ENCODE results near the gene ENTREP1. TPM values are rescaled to one million over a fixed set of nuclear protein-coding genes. Genes with fewer than 3 reads are reported as not detected.

Gene ENTREP1
- total RNA-seq, 1 donor from 2014 or later, result 2.6 TPM

GRCh38 chr9:69412741-69413150 is 87.7 kb downstream of the ENTREP1 start:
- DNase-seq (ENCODE audit: low spot score in 2 of 2, unreplicated experiment in 2 of 2), result peak in 1 of 2 experiments; percentile 62
- Mint-ChIP-seq H3K36me3 (no peaks in the 10 kb centered on the region), H3K27ac (no peak overlapping the region), H3K4me1 (no peaks in the 10 kb centered on the region), H3K4me3 (no peak overlapping the region), H3K9me3 (no peaks in the 10 kb centered on the region), H3K27me3 (ENCODE audit: low read depth) (peaks cover 6% of the 10 kb centered on the region)
- peak; percentile 39 for TF ChIP-seq CTCF (IDR thresholded peaks at IDR 0.05; ENCODE audit: unreplicated experiment)

GRCh38 chr9:69420611-69421270 is 95.7 kb downstream of the ENTREP1 start:
- Mint-ChIP-seq H3K36me3 (no peaks in the 10 kb centered on the region), H3K4me1 (no peaks in the 10 kb centered on the region), H3K27ac (no peak overlapping the region), H3K9me3 (no peaks in the 10 kb centered on the region), H3K27me3 (ENCODE audit: low read depth) (peaks cover 28% of the 10 kb centered on the region), H3K4me3 (no peak overlapping the region)
- no peak for TF ChIP-seq CTCF (IDR thresholded peaks at IDR 0.05; ENCODE audit: unreplicated experiment)
- no peak for DNase-seq (ENCODE audit: low spot score in 2 of 2, unreplicated experiment in 2 of 2)

- Mint-ChIP-seq H3K36me3 (no peaks in the 10 kb centered on the region), H3K9me3 (no peaks in the 10 kb centered on the region), H3K4me3 (no peak overlapping the region), H3K27ac (no peak overlapping the region), H3K4me1 (no peaks in the 10 kb centered on the region), H3K27me3 (ENCODE audit: low read depth) (peaks cover 30% of the 10 kb centered on the region)
- TF ChIP-seq CTCF (IDR thresholded peaks at IDR 0.05; ENCODE audit: unreplicated experiment), result peak; percentile 88
- DNase-seq (ENCODE audit: low spot score in 2 of 2, unreplicated experiment in 2 of 2), result peak in 1 of 2 experiments; percentile 47
These were observed 97.1 kb downstream of the ENTREP1 start for GRCh38 chr9:69421908-69422801.

- Mint-ChIP-seq H3K9me3 (no peaks in the 10 kb centered on the region), H3K36me3 (peaks cover 4% of the 10 kb centered on the region), H3K4me3 (no peak overlapping the region), H3K4me1 (peaks cover 4% of the 10 kb centered on the region), H3K27me3 (ENCODE audit: low read depth) (peaks cover 27% of the 10 kb centered on the region), H3K27ac (peak overlapping the region; percentile 47)
- DNase-seq (ENCODE audit: low spot score in 2 of 2, unreplicated experiment in 2 of 2), result no peak
- TF ChIP-seq CTCF (IDR thresholded peaks at IDR 0.05; ENCODE audit: unreplicated experiment), result no peak
These were observed 100.3 kb downstream of the ENTREP1 start for GRCh38 chr9:69425136-69425801.

GRCh38 chr9:69427286-69427685 is 102.3 kb downstream of the ENTREP1 start:
- H3K4me3 Mint-ChIP-seq, result no peak overlapping the region
- no peak for TF ChIP-seq CTCF (IDR thresholded peaks at IDR 0.05; ENCODE audit: unreplicated experiment)
- peaks cover 15% of the 10 kb centered on the region for H3K27me3 Mint-ChIP-seq (ENCODE audit: low read depth)
- no peaks in the 10 kb centered on the region for H3K9me3 Mint-ChIP-seq
- H3K27ac Mint-ChIP-seq, result no peak overlapping the region
- H3K4me1 Mint-ChIP-seq, result peaks cover 7% of the 10 kb centered on the region
- DNase-seq (ENCODE audit: low spot score in 2 of 2, unreplicated experiment in 2 of 2), result no peak
- peaks cover 13% of the 10 kb centered on the region for H3K36me3 Mint-ChIP-seq

All from mesothelial cell of epicardium (in vitro differentiated cells).